ENCODE data around the gene VPS9D1. TPM values are rescaled to one million over a fixed set of nuclear protein-coding genes. Genes with fewer than 3 reads are reported as not detected.
"Not testable (repeated sequence)": the region's sequence is repeated elsewhere in the genome, so short reads cannot be mapped to it uniquely, and the experiment has no call there.

VPS9D1 gene
- total RNA-seq, 1 donor from 2014 or later: 11.1 TPM

GRCh38 chr16:89697616-89698331 is 22.9 kb downstream of the VPS9D1 start:
- ATAC-seq: no peak
- DNase-seq (ENCODE audit: missing footprints): no peak
- intact Hi-C loops (cut with DNase I): no loop called here

GRCh38 chr16:89697161-89697615 is 23.5 kb downstream of the VPS9D1 start:
- no peak for DNase-seq (ENCODE audit: missing footprints)
- no peak for ATAC-seq
- intact Hi-C loops (cut with DNase I): no loop called here

GRCh38 chr16:89696670-89697128 is 24.0 kb downstream of the VPS9D1 start:
- intact Hi-C loops (cut with DNase I): no loop called here
- ATAC-seq (no peak), DNase-seq (ENCODE audit: missing footprints) (no peak)

- intact Hi-C loops (cut with DNase I): no loop called here
- ATAC-seq (no peak), DNase-seq (ENCODE audit: missing footprints) (no peak)
Observed at GRCh38 chr16:89695875-89696669, 24.6 kb downstream of the VPS9D1 start.

DNA sequence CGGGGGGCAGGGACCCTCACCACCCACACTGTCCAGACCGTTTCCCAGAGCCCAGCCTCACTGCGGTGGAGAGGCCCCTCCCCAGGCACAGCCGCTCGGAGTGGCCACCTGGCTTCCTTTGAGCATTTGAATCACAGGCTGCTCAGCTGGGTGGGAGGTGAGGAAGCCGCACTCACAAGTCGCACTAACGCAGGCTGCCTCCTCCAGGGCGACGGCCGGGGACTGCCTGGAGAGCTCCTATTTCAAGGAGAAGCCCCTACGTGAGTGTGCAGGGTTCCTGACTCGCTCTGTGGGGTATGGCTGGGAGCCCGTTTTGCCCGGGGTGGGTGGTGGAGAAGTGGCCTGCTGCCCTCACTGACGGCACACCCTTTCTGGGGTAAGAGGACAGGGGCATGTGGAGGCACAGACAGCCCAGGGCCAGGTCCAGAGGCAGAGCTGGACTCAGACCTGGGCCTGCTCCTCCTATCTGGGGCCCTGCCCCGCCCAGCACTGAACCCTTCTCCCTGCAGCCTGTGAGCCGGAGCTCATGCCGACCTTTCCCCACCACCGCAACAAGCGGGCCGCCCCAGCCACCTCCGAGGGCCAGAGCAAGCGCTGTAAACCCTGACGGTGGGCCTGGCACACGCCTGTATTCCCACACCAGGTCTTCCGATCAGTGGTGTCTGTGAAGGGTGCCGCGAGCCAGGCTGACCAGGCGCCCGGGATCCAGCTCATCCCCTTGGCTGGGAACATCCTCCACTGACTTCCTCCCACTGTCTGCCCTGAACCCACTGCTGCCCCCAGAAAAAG is 25.4 kb downstream of the VPS9D1 start:
- DNase-seq (ENCODE audit: missing footprints): no peak
- intact Hi-C loops (cut with DNase I): no loop called here
- no peak for ATAC-seq

GRCh38 chr16:89694784-89695085 is 26.0 kb downstream of the VPS9D1 start:
- intact Hi-C loops (cut with DNase I); DNase-seq (ENCODE audit: missing footprints); ATAC-seq: not testable (repeated sequence)

DNA sequence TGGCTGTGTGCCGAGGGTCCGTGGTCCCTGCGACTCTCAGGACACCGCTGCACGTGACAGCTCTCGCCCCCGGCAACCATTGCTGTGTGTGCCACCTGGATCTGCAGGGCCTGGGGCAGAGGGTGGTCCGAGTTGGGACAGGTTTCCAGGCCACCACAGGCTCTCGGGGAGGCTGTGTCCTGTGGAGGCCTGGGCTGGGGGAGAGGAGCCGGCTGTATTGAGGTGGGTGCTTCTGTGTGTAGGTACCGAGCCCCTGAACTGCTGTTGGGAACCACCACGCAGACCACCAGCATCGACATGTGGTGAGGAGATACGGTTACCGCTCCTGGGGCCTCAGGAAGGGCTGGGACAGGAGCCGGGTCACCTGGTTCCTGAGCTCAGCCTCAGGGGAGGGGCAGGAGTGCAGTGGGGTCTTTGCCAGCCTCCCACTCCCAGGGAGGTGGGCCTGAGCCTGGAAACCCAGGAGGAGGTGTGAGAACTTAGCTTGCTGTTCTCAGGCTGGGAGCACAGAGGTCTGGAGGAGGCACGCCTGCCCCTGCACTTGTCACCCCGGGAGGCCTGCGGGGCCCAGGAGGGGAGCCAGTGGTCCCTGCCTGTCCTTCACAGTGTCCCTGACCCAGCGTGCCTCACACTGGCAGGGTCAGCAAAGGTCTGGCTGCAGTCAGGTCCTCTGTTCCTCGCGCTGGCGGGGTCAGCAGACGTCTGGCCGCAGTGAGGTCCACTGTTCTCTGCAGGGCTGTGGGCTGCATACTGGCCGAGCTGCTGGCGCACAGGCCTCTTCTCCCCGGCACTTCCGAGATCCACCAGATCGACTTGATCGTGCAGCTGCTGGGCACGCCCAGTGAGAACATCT is 26.5 kb downstream of the VPS9D1 start:
- intact Hi-C loops (cut with DNase I): no loop called here
- ATAC-seq: no peak
- no peak for DNase-seq (ENCODE audit: missing footprints)

GRCh38 chr16:89693289-89693731 is 27.4 kb downstream of the VPS9D1 start:
- intact Hi-C loops (cut with DNase I): no loop called here
- peak; percentile 62 for DNase-seq (ENCODE audit: missing footprints)

GRCh38 chr16:89691986-89692569 is 28.6 kb downstream of the VPS9D1 start:
- peak; percentile 42 for DNase-seq (ENCODE audit: missing footprints)
- no peak for ATAC-seq
- intact Hi-C loops (cut with DNase I): no loop called here

More at GRCh38 chr16:89693289-89693731, 27.4 kb downstream of the VPS9D1 start:
- ATAC-seq: no peak

DNA sequence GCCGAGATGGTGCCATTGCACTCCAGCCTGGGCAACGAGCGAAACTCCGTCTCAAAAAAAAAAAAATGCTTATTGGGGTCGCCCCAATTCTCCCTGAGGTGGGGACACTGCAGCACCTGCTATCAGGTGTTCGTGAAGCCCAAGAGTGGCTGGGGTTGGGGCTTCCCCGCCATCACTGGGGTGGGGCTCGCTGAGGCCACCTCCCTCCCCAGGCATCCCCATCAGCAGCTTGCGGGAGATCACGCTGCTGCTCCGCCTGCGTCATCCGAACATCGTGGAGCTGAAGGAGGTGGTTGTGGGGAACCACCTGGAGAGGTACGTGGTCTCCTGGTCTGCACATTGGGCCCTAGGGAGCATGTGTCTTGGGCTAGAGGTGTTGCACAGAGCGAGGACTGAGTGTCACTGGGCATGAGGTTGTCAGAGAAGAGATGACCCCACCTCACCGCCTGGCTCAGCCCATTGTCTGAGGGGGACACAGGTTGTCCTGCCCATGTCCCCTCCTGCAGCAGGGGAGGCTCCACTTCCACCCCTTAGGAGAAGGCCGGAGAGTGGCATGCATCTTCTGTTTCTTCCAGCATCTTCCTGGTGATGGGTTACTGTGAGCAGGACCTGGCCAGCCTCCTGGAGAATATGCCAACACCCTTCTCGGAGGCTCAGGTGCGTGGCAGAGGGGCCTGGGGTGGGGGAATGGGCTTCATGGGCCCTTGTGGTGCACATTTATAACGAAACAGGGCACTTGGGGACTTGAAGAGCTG is 29.3 kb downstream of the VPS9D1 start:
- intact Hi-C loops (cut with DNase I): no loop called here
- DNase-seq (ENCODE audit: missing footprints): peak; percentile 37
- no peak for ATAC-seq

- DNase-seq (ENCODE audit: missing footprints) (peak; percentile 28), ATAC-seq (no peak)
- intact Hi-C loops (cut with DNase I): no loop called here
Observed at GRCh38 chr16:89690392-89690901, 30.3 kb downstream of the VPS9D1 start.

- DNase-seq (ENCODE audit: missing footprints); ATAC-seq; intact Hi-C loops (cut with DNase I): not testable (repeated sequence)
Observed at GRCh38 chr16:89689621-89690020, 31.1 kb downstream of the VPS9D1 start.

GRCh38 chr16:89689142-89689541 is 31.6 kb downstream of the VPS9D1 start:
- DNase-seq (ENCODE audit: missing footprints): no peak
- no peak for ATAC-seq
- intact Hi-C loops (cut with DNase I): no loop called here

GRCh38 chr16:89688395-89688794 is 32.3 kb downstream of the VPS9D1 start:
- intact Hi-C loops (cut with DNase I): no loop called here
- ATAC-seq (no peak), DNase-seq (ENCODE audit: missing footprints) (no peak)

DNA sequence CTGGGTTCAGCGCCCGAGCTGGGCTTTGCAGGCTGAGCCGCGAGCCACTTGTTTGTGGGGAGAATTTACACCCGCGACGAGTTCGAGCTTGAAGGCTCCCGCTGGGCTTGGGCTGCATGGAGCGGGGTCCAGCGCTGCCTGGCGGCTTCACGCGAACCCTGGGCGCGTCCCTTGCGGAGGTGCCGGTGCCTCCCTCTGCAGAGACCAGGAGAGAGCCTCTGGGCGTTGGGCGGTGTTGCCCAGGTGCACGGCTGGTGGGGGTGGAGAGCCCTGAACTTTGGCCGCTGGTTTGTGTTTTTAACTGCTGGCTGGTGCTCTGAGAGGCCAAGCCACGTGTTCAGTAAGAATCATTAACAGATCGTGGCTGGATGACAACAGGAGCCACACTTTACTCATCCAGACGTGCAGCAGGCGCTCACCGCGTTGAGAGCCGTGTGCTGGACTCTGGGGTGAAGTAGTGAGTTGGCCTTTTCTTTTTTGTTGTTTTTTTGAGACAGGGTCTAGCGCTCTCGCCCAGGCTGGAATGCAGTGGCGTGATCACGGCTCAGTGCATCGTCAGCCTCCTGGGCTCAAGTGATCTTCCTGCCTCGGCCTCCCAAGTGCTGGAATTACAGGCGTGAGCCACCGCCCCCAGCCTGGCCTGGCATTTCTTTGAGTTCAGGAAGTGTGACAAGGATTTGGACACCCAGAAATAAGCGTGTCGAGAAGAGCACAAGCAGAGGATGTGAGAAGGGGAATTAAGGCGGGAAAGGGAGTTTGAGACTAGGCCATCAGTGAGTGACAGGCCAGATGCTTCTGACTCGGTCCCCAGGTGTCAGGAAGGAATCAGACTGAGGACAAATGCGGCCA is 33.4 kb downstream of the VPS9D1 start:
- DNase-seq (ENCODE audit: missing footprints): no peak

DNA sequence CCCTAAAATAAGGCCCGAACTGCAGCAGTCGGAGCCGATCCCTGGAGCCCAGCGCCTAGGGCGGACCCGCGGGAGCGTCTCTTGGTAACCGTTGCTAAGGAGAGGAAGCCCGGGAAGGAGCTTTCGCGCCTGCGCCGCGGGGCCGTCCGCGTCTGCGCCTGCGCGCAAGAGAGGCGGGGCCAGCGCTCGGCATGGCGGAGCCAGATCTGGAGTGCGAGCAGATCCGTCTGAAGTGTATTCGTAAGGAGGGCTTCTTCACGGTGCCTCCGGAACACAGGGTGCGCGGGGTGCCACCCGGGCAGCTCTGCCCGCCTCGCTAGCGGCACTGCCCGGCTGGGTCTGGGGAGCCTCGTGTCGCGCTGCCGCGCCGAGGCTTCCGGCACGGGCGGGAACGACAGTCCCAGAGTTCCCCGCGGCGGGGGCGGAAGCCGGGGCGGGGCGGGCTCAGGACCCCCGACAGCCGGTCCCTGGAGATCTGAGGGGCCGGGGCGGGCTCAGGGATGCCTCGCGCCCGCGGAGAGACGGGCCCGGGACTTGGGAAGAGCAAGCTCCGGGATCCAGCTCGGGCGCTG is 34.1 kb downstream of the VPS9D1 start, which contains the start of gene CDK10:
CDK10 (plus strand) TSS at position 170 of the 572 bp plus-strand sequence; CDS start at position 192, 22 bp downstream.
- intact Hi-C loops (cut with DNase I): no loop called here
- ATAC-seq: peak; percentile 90
- peak; percentile 90 for DNase-seq (ENCODE audit: missing footprints)

More for the DNA sequence above, 33.4 kb downstream of the VPS9D1 start:
- intact Hi-C loops (cut with DNase I): no loop called here
- ATAC-seq: no peak
